Lower lobe of right lung (tissue), 2 donors: ENCODE results near the gene NOTCH2. TPM values are rescaled to one million over a fixed set of nuclear protein-coding genes. Genes with fewer than 3 reads are reported as not detected.
"Not testable (repeated sequence)": the region's sequence is repeated elsewhere in the genome, so short reads cannot be mapped to it uniquely, and the experiment has no call there.

Experiments used
- ATAC-seq, 2 donors: fragments of 200-7000 bp; cut with Tn5 transposase; one replicate each; pipeline ENCODE4 v1.9.1; 2020 to 2022; ENCODE audit warnings: mild to moderate bottlenecking in 2 of 2, moderate library complexity in 2 of 2
- DNase-seq: peaks from one replicate; pipeline ENCODE4 v3.0.0-alpha.2; 2020
- H3K27ac ChIP-seq: fragments of 200-600 bp; one replicate; pipeline ENCODE4 v1.8.0; 2022
- H3K27me3 ChIP-seq: fragments of 200-600 bp; one replicate; pipeline ENCODE4 v1.8.0; 2022; ENCODE audit warnings: low read depth
- H3K36me3 ChIP-seq: fragments of 200-600 bp; one replicate; pipeline ENCODE4 v1.8.0; 2022; ENCODE audit warnings: mild to moderate bottlenecking
- H3K4me1 ChIP-seq: fragments of 200-600 bp; one replicate; pipeline ENCODE4 v1.8.0; 2022
- H3K4me3 ChIP-seq: fragments of 200-600 bp; one replicate; pipeline ENCODE4 v1.8.0; 2022; ENCODE audit warnings: mild to moderate bottlenecking
- H3K9me3 ChIP-seq: fragments of 200-600 bp; one replicate; pipeline ENCODE4 v1.8.0; 2022
- CTCF ChIP-seq: fragments of 200-600 bp; IDR thresholded peaks from one replicate; pipeline ENCODE4 v1.8.0; 2022; ENCODE audit warnings: antibody characterized with exemption, mild to moderate bottlenecking
- intact Hi-C: fragments of 100-400 bp; cut with DNase I; formaldehyde crosslinking; loops from one replicate; pipeline ENCODE4 v1.11.0; 2022
- total RNA-seq: library from RNA; stranded (reverse); fragmentation: NEBNext Ultra II Directional; extraction: Animal tissue kit (Norgen Biotek cat#: 25700); gene quantifications from one replicate; pipeline ENCODE4 v1.2.1, GENCODE V29; 2021
- donor health status: DM: no; HTN: yes; CAD: no; lungs with severe emphysema.

Gene NOTCH2
- total RNA-seq, 1 donor from 2014 or later: 101 TPM

GRCh38 chr1:119986007-119986497 is 83.4 kb downstream of the NOTCH2 start:
- intact Hi-C loops: no loop called here
- no peak for TF ChIP-seq CTCF

GRCh38 chr1:119984771-119985170 is 84.7 kb downstream of the NOTCH2 start:
- no peaks in the 10 kb centered on the region for H3K9me3 ChIP-seq
- H3K36me3 ChIP-seq: peaks cover 22% of the 10 kb centered on the region
- intact Hi-C loops: no loop called here
- no peak for TF ChIP-seq CTCF
- H3K4me1 ChIP-seq: peaks cover 24% of the 10 kb centered on the region
- DNase-seq (no peak), ATAC-seq (no peak)
- H3K27ac ChIP-seq: no peak overlapping the region
- H3K4me3 ChIP-seq: no peak overlapping the region
- no peaks in the 10 kb centered on the region for H3K27me3 ChIP-seq

More at GRCh38 chr1:119986007-119986497, 83.4 kb downstream of the NOTCH2 start:
- ATAC-seq (no peak), DNase-seq (no peak)
- Histone ChIP-seq H3K4me3 (no peak overlapping the region), H3K27ac (no peak overlapping the region), H3K27me3 (no peaks in the 10 kb centered on the region), H3K9me3 (no peaks in the 10 kb centered on the region), H3K4me1 (peaks cover 24% of the 10 kb centered on the region), H3K36me3 (peaks cover 22% of the 10 kb centered on the region)

- DNase-seq (no peak), ATAC-seq (no peak)
- intact Hi-C loops: no loop called here
- H3K27ac ChIP-seq: no peak overlapping the region
- TF ChIP-seq CTCF: no peak
- peaks cover 23% of the 10 kb centered on the region for H3K4me1 ChIP-seq
- no peak overlapping the region for H3K4me3 ChIP-seq
- H3K9me3 ChIP-seq: no peaks in the 10 kb centered on the region
- H3K36me3 ChIP-seq: peaks cover 22% of the 10 kb centered on the region
- H3K27me3 ChIP-seq: no peaks in the 10 kb centered on the region
Observed at GRCh38 chr1:119981986-119982815, 87.3 kb downstream of the NOTCH2 start.

- Histone ChIP-seq H3K4me3 (no peak overlapping the region), H3K27ac (no peak overlapping the region), H3K9me3 (no peaks in the 10 kb centered on the region), H3K4me1 (peaks cover 17% of the 10 kb centered on the region), H3K27me3 (no peaks in the 10 kb centered on the region), H3K36me3 (peaks cover 17% of the 10 kb centered on the region)
- intact Hi-C loops: no loop called here
- DNase-seq (no peak), ATAC-seq (no peak)
- TF ChIP-seq CTCF: no peak
Observed at GRCh38 chr1:119981496-119981895, 88.0 kb downstream of the NOTCH2 start.

GRCh38 chr1:119978018-119978505 is 91.4 kb downstream of the NOTCH2 start:
- no peak for TF ChIP-seq CTCF
- DNase-seq (peak; percentile 47), ATAC-seq (peak; percentile 71 to 80)
- intact Hi-C loops: no loop called here
- Histone ChIP-seq H3K4me3 (no peak overlapping the region), H3K27me3 (no peaks in the 10 kb centered on the region), H3K4me1 (peaks cover 25% of the 10 kb centered on the region), H3K27ac (no peak overlapping the region), H3K36me3 (peaks cover 8% of the 10 kb centered on the region), H3K9me3 (no peaks in the 10 kb centered on the region)

GRCh38 chr1:119977113-119977736 is 92.2 kb downstream of the NOTCH2 start:
- ATAC-seq, H3K4me3 ChIP-seq, DNase-seq, H3K27me3 ChIP-seq, H3K36me3 ChIP-seq, intact Hi-C loops, H3K9me3 ChIP-seq, H3K27ac ChIP-seq: not testable (repeated sequence)
- H3K4me1 ChIP-seq: peaks cover 22% of the 10 kb centered on the region

- H3K27me3 ChIP-seq, DNase-seq, H3K4me3 ChIP-seq, intact Hi-C loops, H3K9me3 ChIP-seq, H3K27ac ChIP-seq, ATAC-seq: not testable (repeated sequence)
- H3K36me3 ChIP-seq: peaks cover 18% of the 10 kb centered on the region
- peaks cover 20% of the 10 kb centered on the region for H3K4me1 ChIP-seq
Observed at GRCh38 chr1:119975582-119976254, 93.7 kb downstream of the NOTCH2 start.
